Measurements from ENCODE around the gene IGFBP4. TPM values are rescaled to one million over a fixed set of nuclear protein-coding genes. Genes with fewer than 3 reads are reported as not detected.

IGFBP4 gene
- total RNA-seq, 1 experiment from 2014 or later = 35.7 TPM

DNA sequence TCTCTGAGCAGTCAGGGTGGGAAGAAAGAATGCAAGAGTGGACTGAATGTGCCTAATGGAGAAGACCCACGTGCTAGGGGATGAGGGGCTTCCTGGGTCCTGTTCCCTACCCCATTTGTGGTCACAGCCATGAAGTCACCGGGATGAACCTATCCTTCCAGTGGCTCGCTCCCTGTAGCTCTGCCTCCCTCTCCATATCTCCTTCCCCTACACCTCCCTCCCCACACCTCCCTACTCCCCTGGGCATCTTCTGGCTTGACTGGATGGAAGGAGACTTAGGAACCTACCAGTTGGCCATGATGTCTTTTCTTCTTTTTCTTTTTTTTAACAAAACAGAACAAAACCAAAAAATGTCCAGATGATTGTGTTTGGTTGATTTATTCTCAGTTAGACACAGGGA lies 14.1 kb downstream of the IGFBP4 start:
- H3K9me3 Mint-ChIP-seq (ENCODE audit: unreplicated experiment) = no peaks in the 10 kb centered on the region
- Histone ChIP-seq H3K4me1 (no peaks in the 10 kb centered on the region), H3K9me3 (no peaks in the 10 kb centered on the region), H3K36me3 (ENCODE audit: control insufficient read depth, insufficient read depth, low read length) (no peaks in the 10 kb centered on the region), H3K27me3 (replicated peaks; ENCODE audit: control insufficient read depth, insufficient read depth, low read length) (no peaks in the 10 kb centered on the region), H3K4me3 (ENCODE audit: low read depth, low read length) (no peak overlapping the region)
- H3K27ac Mint-ChIP-seq (ENCODE audit: unreplicated experiment) = no peak overlapping the region
- POLR2A ChIA-PET = no interaction called here
- intact Hi-C loops (cut with micrococcal nuclease; ENCODE audit: unreplicated experiment) = no loop called here
- H3K4me3 Mint-ChIP-seq (ENCODE audit: unreplicated experiment) = no peak overlapping the region
- H3K27me3 Mint-ChIP-seq (ENCODE audit: insufficient read depth, unreplicated experiment) = no peaks in the 10 kb centered on the region
- no TSS peak for BruUV-seq (replicated peaks)
- CTCF ChIA-PET = interaction anchor here (0.7 kb wide), 1 partner anchor 95 kb away, joined by 3 read pairs; no protein-coding TSS in a partner anchor
- DNase-seq = no peak
- TF ChIP-seq, protein P1, sequence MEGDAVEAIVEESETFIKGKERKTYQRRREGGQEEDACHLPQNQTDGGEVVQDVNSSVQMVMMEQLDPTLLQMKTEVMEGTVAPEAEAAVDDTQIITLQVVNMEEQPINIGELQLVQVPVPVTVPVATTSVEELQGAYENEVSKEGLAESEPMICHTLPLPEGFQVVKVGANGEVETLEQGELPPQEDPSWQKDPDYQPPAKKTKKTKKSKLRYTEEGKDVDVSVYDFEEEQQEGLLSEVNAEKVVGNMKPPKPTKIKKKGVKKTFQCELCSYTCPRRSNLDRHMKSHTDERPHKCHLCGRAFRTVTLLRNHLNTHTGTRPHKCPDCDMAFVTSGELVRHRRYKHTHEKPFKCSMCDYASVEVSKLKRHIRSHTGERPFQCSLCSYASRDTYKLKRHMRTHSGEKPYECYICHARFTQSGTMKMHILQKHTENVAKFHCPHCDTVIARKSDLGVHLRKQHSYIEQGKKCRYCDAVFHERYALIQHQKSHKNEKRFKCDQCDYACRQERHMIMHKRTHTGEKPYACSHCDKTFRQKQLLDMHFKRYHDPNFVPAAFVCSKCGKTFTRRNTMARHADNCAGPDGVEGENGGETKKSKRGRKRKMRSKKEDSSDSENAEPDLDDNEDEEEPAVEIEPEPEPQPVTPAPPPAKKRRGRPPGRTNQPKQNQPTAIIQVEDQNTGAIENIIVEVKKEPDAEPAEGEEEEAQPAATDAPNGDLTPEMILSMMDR (IDR thresholded peaks at IDR 0.05; ENCODE audit: insufficient read depth in 1 of 2, low read depth in 1 of 2, low read length in 1 of 2, severe bottlenecking in 1 of 2, unreplicated experiment in 1 of 2) = no peak
- no peaks in the 10 kb centered on the region for H3K36me3 Mint-ChIP-seq (ENCODE audit: insufficient read depth, unreplicated experiment)
- H3K4me1 Mint-ChIP-seq (ENCODE audit: low read depth, unreplicated experiment) = no peaks in the 10 kb centered on the region

DNA sequence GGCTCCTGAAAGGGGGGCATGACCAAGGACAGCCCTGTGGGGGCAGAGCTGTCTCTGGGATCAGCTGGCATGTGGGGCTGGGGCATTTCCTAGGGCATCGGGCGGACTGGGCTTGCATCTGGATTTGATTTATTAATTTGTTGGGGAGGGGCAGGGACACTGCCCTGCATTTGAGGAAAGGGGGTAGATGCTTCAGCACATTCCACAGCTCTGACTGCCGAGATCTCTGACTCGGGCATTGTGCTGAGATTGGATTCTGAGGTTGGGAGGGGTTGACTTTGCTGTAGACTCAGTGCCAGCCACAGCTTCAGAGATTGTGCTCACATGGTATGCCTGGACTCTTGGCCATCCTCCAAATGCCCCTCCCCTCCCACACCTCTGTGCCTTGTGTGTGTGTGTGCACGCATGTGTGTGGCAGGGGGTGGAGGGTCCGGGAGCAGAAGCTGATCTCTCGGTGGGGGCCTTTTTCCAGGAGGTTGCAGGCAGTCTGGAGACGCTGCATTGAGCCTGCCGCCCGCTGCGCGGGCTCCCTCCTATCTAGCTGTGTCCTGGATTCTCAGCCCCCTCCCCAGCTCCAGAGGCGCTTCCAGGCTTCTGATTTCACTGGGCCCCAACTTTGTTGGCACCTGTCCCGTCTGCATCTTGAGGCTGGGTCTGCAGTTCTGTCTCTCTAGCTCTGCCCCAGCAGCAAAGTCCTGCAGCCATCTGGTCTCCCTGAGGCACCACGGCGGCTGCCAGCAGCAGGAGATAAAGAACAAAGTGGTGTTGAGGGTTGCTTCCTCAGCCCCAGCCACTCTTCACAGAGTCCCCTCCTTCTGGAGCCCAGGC lies 14.9 kb downstream of the IGFBP4 start:
- BruUV-seq (replicated peaks) = no TSS peak
- intact Hi-C loops (cut with micrococcal nuclease; ENCODE audit: unreplicated experiment) = no loop called here
- Mint-ChIP-seq H3K4me3 (ENCODE audit: unreplicated experiment) (no peak overlapping the region), H3K9me3 (ENCODE audit: unreplicated experiment) (no peaks in the 10 kb centered on the region), H3K4me1 (ENCODE audit: low read depth, unreplicated experiment) (no peaks in the 10 kb centered on the region), H3K27me3 (ENCODE audit: insufficient read depth, unreplicated experiment) (no peaks in the 10 kb centered on the region), H3K36me3 (ENCODE audit: insufficient read depth, unreplicated experiment) (no peaks in the 10 kb centered on the region), H3K27ac (ENCODE audit: unreplicated experiment) (no peak overlapping the region)
- no peaks in the 10 kb centered on the region for H3K9me3 ChIP-seq
- DNase-seq = no peak
- no peaks in the 10 kb centered on the region for H3K27me3 ChIP-seq (replicated peaks; ENCODE audit: control insufficient read depth, insufficient read depth, low read length)
- ChIA-PET POLR2A (no interaction called here), CTCF (no interaction called here)
- no peak overlapping the region for H3K4me3 ChIP-seq (ENCODE audit: low read depth, low read length)
- TF ChIP-seq, protein P1 (IDR thresholded peaks at IDR 0.05; ENCODE audit: insufficient read depth in 1 of 2, low read depth in 1 of 2, low read length in 1 of 2, severe bottlenecking in 1 of 2, unreplicated experiment in 1 of 2) = no peak
- H3K36me3 ChIP-seq (ENCODE audit: control insufficient read depth, insufficient read depth, low read length) = no peaks in the 10 kb centered on the region
- H3K4me1 ChIP-seq = no peaks in the 10 kb centered on the region

DNA sequence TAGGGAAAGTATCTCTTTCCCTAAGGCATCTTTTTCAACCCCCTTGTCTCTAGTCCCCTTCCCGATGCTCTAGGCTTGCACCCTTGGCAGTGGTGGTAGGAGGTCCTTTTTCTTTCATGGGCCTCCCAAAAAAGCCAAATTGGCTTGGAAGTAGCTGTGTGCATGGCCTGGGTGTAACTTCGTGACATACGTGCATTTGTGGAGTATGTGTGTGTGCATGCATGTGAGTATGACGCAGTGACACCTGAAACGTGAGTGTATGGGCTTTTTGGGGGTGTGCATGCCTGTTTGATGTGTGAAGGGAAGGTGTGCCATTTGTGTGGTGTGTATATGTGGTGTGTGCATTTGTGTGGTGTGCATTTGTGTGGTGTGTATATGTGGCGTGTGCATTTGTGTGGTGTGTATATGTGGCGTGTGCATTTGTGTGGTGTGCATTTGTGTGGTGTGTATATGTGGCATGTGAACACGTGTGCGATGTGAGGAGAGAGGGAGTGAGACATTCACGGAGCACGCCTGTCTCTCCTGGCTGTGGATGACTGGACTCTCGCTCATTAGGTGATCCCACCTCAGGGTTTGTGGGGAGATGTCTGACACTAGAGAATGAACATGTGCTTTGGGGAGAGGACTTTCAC lies 15.7 kb downstream of the IGFBP4 start:
- ChIA-PET POLR2A (no interaction called here), CTCF (no interaction called here)
- no peak overlapping the region for H3K4me3 Mint-ChIP-seq (ENCODE audit: unreplicated experiment)
- H3K4me1 ChIP-seq = no peaks in the 10 kb centered on the region
- H3K4me3 ChIP-seq (ENCODE audit: low read depth, low read length) = no peak overlapping the region
- H3K27me3 ChIP-seq (replicated peaks; ENCODE audit: control insufficient read depth, insufficient read depth, low read length) = no peaks in the 10 kb centered on the region
- intact Hi-C loops (cut with micrococcal nuclease; ENCODE audit: unreplicated experiment) = no loop called here
- H3K27ac Mint-ChIP-seq (ENCODE audit: unreplicated experiment) = no peak overlapping the region
- DNase-seq = no peak
- no peaks in the 10 kb centered on the region for H3K9me3 ChIP-seq
- no peaks in the 10 kb centered on the region for H3K4me1 Mint-ChIP-seq (ENCODE audit: low read depth, unreplicated experiment)
- TF ChIP-seq, protein P1 (IDR thresholded peaks at IDR 0.05; ENCODE audit: insufficient read depth in 1 of 2, low read depth in 1 of 2, low read length in 1 of 2, severe bottlenecking in 1 of 2, unreplicated experiment in 1 of 2) = no peak
- H3K9me3 Mint-ChIP-seq (ENCODE audit: unreplicated experiment) = no peaks in the 10 kb centered on the region
- no TSS peak for BruUV-seq (replicated peaks)
- no peaks in the 10 kb centered on the region for H3K27me3 Mint-ChIP-seq (ENCODE audit: insufficient read depth, unreplicated experiment)
- H3K36me3 ChIP-seq (ENCODE audit: control insufficient read depth, insufficient read depth, low read length) = no peaks in the 10 kb centered on the region
- no peaks in the 10 kb centered on the region for H3K36me3 Mint-ChIP-seq (ENCODE audit: insufficient read depth, unreplicated experiment)
